Lower leg skin (tissue), 4 donors: Measurements from ENCODE around the gene MAP7D3. TPM values are rescaled to one million over a fixed set of nuclear protein-coding genes. Genes with fewer than 3 reads are reported as not detected.

Source experiments
- DNase-seq, 2 donors: peaks; one replicate each; pipeline ENCODE4 v3.0.0-alpha.2; 2019; ENCODE audit warnings: low spot score in 2 of 2
- H3K4me3 ChIP-seq: fragments of 200-600 bp; sonication (generic); 2 replicates; pipeline ENCODE4 v1.5.1; 2017; ENCODE audit warnings: mild to moderate bottlenecking, low read depth; ENCODE audit not compliant: poor library complexity, severe bottlenecking
- CTCF ChIP-seq, 3 donors: fragments of 450-650 bp; IDR thresholded peaks; one replicate each; pipeline ENCODE4 v1.5.1; 2016; ENCODE audit warnings: antibody characterized with exemption in 3 of 3, mild to moderate bottlenecking in 3 of 3, moderate library complexity in 2 of 3
- POLR2A ChIP-seq, 2 donors: fragments of 450-650 bp; IDR thresholded peaks; one replicate each; pipeline ENCODE4 v1.6.1; 2016 to 2017; ENCODE audit warnings: antibody characterized with exemption in 2 of 2, mild to moderate bottlenecking in 1 of 2, moderate library complexity in 1 of 2
- WGBS, 2 donors: methylation state at CpG; one replicate each; pipeline ENCODE4 v1.1.5; 2018; 5-methylcytosine and 5-hydroxymethylcytosine counted together
- intact Hi-C: fragments of 100-400 bp; cut with DNase I; formaldehyde crosslinking; loops from one replicate; pipeline ENCODE4 v1.15.0; 2023; ENCODE audit warnings: low total_unique reads
- total RNA-seq, 4 donors: library from RNA; depleted of rRNA; stranded (reverse); fragments of >200 nt; gene quantifications; one replicate each; pipeline ENCODE4 v1.1.0, GENCODE V29; 2016

The MAP7D3 gene
- total RNA-seq, 4 donors from 2014 or later, result 4.4 to 7.6 (median 5.4) TPM

GRCh38 chrX:136214551-136214950, 36.6 kb downstream of the MAP7D3 start:
- WGBS, 2 donors, result 56 to 65% methylated on average over 7 of the region's 7 CpGs
- DNase-seq, result no peak
- intact Hi-C loops, result no loop called here
- no peak overlapping the region for H3K4me3 ChIP-seq
- TF ChIP-seq POLR2A (IDR thresholded peaks at IDR 0.05), result no peak
- TF ChIP-seq CTCF (IDR thresholded peaks at IDR 0.05), result no peak

- WGBS, 2 donors, result 81 to 83% methylated on average over 15 to 17 of the region's 17 CpGs
- DNase-seq, result no peak
- no peak overlapping the region for H3K4me3 ChIP-seq
- intact Hi-C loops, result no loop called here
- TF ChIP-seq POLR2A (IDR thresholded peaks at IDR 0.05), result no peak
- no peak for TF ChIP-seq CTCF (IDR thresholded peaks at IDR 0.05)
Observed at GRCh38 chrX:136212557-136213111, 38.6 kb downstream of the MAP7D3 start.

- DNase-seq, result no peak
- H3K4me3 ChIP-seq, result no peak overlapping the region
- intact Hi-C loops, result no loop called here
- 64 to 74% methylated on average over 3 to 11 of the region's 11 CpGs for WGBS, 2 donors
- no peak for TF ChIP-seq POLR2A (IDR thresholded peaks at IDR 0.05)
- TF ChIP-seq CTCF (IDR thresholded peaks at IDR 0.05), result no peak
Observed at GRCh38 chrX:136211766-136212556, 39.2 kb downstream of the MAP7D3 start.

- 64 to 66% methylated on average over 5 of the region's 5 CpGs for WGBS, 2 donors
- no peak for TF ChIP-seq CTCF (IDR thresholded peaks at IDR 0.05)
- TF ChIP-seq POLR2A (IDR thresholded peaks at IDR 0.05), result no peak
- H3K4me3 ChIP-seq, result no peak overlapping the region
- no peak for DNase-seq
- intact Hi-C loops, result no loop called here
Observed at GRCh38 chrX:136210806-136211205, 40.4 kb downstream of the MAP7D3 start.

- intact Hi-C loops, result no loop called here
- TF ChIP-seq CTCF (IDR thresholded peaks at IDR 0.05), result no peak
- no peak for TF ChIP-seq POLR2A (IDR thresholded peaks at IDR 0.05)
- no peak for DNase-seq
Observed at GRCh38 chrX:136210243-136210642, 41.0 kb downstream of the MAP7D3 start.

More at GRCh38 chrX:136210243-136210642, 41.0 kb downstream of the MAP7D3 start:
- 66 to 71% methylated on average over 7 of the region's 7 CpGs for WGBS, 2 donors
- no peak overlapping the region for H3K4me3 ChIP-seq
